Measurements from ENCODE around the gene TXNDC12. TPM values are rescaled to one million over a fixed set of nuclear protein-coding genes. Genes with fewer than 3 reads are reported as not detected.

The TXNDC12 gene
- total RNA-seq, 4 donors from 2014 or later, result 13.7 to 25.8 (median 15.8) TPM

GRCh38 chr1:51989582-51990477, 65.2 kb downstream of the TXNDC12 start:
- Histone ChIP-seq H3K27me3 (peaks cover 0 to 61% (median 39%) of the 10 kb centered on the region in 4 donors), H3K27ac (replicated peaks in 1 of 4) (no peak overlapping the region), H3K9me3 (no peaks in the 10 kb centered on the region), H3K36me3 (no peaks in the 10 kb centered on the region), H3K4me1 (peaks cover 4 to 11% (median 9%) of the 10 kb centered on the region in 4 donors), H3K4me3 (peak overlapping the region; percentile 48 to 60 (median 51))
- intact Hi-C loops (cut with DNase I), result no loop called here
- TF ChIP-seq POLR2AphosphoS5 (IDR thresholded peaks at IDR 0.05), result no peak
- TF ChIP-seq EP300 (IDR thresholded peaks at IDR 0.05), result no peak
- TF ChIP-seq CTCF (IDR thresholded peaks at IDR 0.05), result no peak
- TF ChIP-seq POLR2A (IDR thresholded peaks at IDR 0.05; ENCODE audit: low read depth), result no peak
- 20% methylated on average over 26 of the region's 47 CpGs for WGBS
- DNase-seq (ENCODE audit: extremely low spot score), result no peak

GRCh38 chr1:51988254-51988653, 66.7 kb downstream of the TXNDC12 start:
- DNase-seq (ENCODE audit: extremely low spot score), result no peak
- no peak for TF ChIP-seq CTCF (IDR thresholded peaks at IDR 0.05)
- no peak for TF ChIP-seq EP300 (IDR thresholded peaks at IDR 0.05)
- TF ChIP-seq POLR2AphosphoS5 (IDR thresholded peaks at IDR 0.05), result no peak
- TF ChIP-seq POLR2A (IDR thresholded peaks at IDR 0.05; ENCODE audit: low read depth), result no peak
- Histone ChIP-seq H3K9me3 (no peaks in the 10 kb centered on the region), H3K27ac (replicated peaks in 1 of 4) (no peak overlapping the region), H3K27me3 (peaks cover 0 to 46% (median 37%) of the 10 kb centered on the region in 4 donors), H3K36me3 (no peaks in the 10 kb centered on the region), H3K4me1 (peaks cover 4 to 11% (median 9%) of the 10 kb centered on the region in 4 donors), H3K4me3 (no peak overlapping the region)
- intact Hi-C loops (cut with DNase I), result no loop called here

- intact Hi-C loops (cut with DNase I), result no loop called here
- Histone ChIP-seq H3K36me3 (no peaks in the 10 kb centered on the region), H3K9me3 (no peaks in the 10 kb centered on the region), H3K27me3 (peaks cover 0 to 30% (median 22%) of the 10 kb centered on the region in 4 donors), H3K4me1 (peaks cover 4 to 11% (median 9%) of the 10 kb centered on the region in 4 donors), H3K4me3 (no peak overlapping the region), H3K27ac (replicated peaks in 1 of 4) (no peak overlapping the region)
- TF ChIP-seq POLR2A (IDR thresholded peaks at IDR 0.05; ENCODE audit: low read depth) (no peak), CTCF (IDR thresholded peaks at IDR 0.05) (no peak), EP300 (IDR thresholded peaks at IDR 0.05) (no peak), POLR2AphosphoS5 (IDR thresholded peaks at IDR 0.05) (no peak)
- WGBS, result 78% methylated on average over 4 of the region's 4 CpGs
- DNase-seq (ENCODE audit: extremely low spot score), result no peak
Measured at GRCh38 chr1:51986718-51987117, 68.3 kb downstream of the TXNDC12 start.

GRCh38 chr1:51982161-51982560, 72.8 kb downstream of the TXNDC12 start:
- Histone ChIP-seq H3K27ac (replicated peaks in 1 of 4) (no peak overlapping the region), H3K9me3 (no peaks in the 10 kb centered on the region), H3K27me3 (no peaks in the 10 kb centered on the region), H3K4me1 (no peaks in the 10 kb centered on the region), H3K4me3 (no peak overlapping the region), H3K36me3 (no peaks in the 10 kb centered on the region)
- DNase-seq (ENCODE audit: extremely low spot score), result no peak
- intact Hi-C loops (cut with DNase I), result no loop called here
- TF ChIP-seq EP300 (IDR thresholded peaks at IDR 0.05) (no peak), POLR2AphosphoS5 (IDR thresholded peaks at IDR 0.05) (no peak), CTCF (IDR thresholded peaks at IDR 0.05) (no peak), POLR2A (IDR thresholded peaks at IDR 0.05; ENCODE audit: low read depth) (no peak)
- 92% methylated on average over 3 of the region's 3 CpGs for WGBS
